HuH-7.5 (cell line): ENCODE data around the gene PPP1R11.

Source experiments
- DNase-seq: peaks from one replicate; pipeline ENCODE4 v3.0.0; 2011; ENCODE audit warnings: low spot score

The PPP1R11 gene

DNA sequence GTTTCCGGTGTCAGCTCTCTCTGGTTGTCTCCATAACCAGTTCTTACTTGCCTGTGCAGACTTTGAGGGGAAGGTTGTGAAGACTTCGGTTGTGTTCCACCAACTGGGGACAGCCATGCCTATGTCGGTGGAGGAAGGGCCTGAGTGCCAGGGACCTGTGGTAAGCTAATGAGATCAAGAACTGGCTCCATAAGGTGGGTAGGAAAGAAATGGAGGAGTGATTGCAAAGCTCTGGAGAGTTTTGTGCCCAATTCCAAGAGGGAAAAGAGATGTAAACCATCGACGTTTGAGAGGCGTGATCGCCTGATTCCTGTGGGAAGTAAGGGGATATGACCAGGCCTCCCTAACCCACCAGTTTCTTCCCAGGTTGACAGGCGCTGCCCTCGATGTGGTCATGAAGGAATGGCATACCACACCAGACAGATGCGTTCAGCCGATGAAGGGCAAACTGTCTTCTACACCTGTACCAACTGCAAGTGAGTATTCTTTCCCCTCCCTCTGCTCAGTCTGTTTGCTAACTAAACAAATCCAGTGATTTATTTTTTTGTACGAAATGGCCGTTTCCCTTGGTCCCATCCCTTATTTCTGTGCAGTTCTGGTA, 5.0 kb upstream of the PPP1R11 start:
- DNase-seq = no peak

GRCh38 chr6:30062471-30063178, 4.4 kb upstream of the PPP1R11 start:
- DNase-seq = no peak

- DNase-seq = no peak
Measured at GRCh38 chr6:30063315-30063714, 3.7 kb upstream of the PPP1R11 start.

DNA sequence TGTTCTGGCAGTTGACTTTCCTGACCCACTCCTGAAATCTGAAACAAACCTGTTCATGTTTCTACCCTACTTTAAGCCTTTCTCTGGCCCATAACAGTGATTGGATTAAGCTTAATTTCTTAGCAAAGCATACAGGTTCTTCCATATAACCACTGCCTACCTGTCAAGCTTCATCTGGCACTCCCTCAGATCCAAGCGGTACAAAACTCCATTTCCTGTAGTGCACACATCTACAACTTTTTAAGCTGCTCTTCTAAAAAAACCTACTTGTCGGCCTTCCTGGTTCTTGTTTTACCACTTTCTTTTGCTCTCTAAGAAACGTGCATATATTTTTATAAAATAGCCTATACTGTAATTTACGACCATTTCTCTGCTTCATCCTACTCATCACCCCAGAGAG, 916 bp upstream of the PPP1R11 start:
- no peak for DNase-seq

DNA sequence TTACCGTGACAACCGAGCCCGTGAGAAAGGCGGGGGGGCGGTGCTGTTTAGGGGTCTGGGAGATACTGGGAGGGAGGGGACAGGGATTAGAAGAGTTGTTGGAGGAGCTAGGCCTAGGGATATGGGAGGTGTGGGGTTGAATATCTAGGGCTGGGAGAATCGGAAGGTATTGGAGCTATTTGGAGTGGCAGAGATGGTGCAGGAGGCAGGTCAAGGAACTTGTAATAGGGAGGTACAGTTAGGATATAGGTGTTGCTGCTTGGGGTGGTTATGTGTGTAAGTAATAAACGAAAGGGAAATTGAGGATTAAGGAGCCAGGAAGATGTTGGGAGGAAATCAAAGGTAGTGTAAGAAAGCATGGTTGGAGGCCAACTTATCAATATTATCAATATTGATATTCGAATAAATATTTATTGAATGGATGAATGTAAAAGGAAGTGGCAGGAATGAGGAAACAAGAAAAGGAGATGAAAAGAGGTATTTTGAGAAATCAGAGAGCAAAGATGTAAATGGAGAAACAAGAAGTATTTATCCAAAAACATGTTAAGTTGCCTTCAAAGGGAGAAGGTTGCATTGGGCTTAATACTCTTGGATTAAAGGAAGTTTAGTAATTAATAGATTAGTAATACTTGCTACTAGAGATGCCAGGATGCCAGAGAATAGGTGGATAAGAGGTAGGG, 602 bp downstream of the PPP1R11 start:
- DNase-seq = peak; percentile 65

- no peak for DNase-seq
Measured at GRCh38 chr6:30071081-30071818, 4.3 kb downstream of the PPP1R11 start.

- no peak for DNase-seq
Measured at GRCh38 chr6:30071858-30072257, 4.9 kb downstream of the PPP1R11 start.

GRCh38 chr6:30073489-30074235, 6.7 kb downstream of the PPP1R11 start:
- DNase-seq = no peak

DNA sequence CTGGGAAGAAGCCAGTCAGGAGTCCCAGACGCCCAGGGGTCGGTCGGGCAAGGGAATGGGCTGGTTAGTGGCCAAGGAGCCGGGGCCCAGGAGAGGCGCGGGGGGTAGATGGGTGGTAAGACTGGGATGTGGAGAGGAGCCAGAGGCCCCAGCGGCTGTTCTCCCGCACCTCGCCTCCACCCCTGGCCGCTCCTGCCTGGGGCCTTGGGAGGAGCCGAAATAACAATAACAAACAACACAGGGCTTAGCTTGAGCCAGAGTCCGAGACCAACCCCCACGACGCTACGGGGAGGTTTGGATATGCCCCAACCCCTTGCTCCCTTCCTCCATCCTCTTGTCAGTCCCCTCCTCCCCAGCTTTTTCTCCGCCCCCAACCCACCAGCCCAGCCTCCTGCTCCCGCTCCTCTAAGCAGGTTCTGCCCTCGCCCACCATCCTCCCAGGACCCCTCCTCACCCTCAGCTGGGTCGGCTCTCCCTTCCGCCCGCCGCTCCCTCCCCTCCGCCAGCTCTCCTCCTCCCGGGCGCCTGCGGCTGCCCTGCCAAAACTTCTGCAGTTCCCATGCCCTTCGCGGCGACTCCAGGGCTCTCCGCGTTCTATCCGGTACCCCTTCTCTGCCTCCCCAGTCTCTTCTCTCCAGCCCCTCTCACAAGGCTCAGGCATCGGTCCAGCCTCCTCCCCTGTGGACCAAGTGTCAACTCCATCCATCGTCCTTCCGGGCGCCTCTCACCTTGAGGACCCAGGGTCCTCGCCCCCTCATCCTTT, 7.5 kb downstream of the PPP1R11 start:
- no peak for DNase-seq

GRCh38 chr6:30075094-30075789, 8.2 kb downstream of the PPP1R11 start, which contains the start of gene RNF39:
TSS of gene RNF39 (minus strand) at chr6:30075769. CDS start at chr6:30075585, 184 bp downstream.
- no peak for DNase-seq

DNA sequence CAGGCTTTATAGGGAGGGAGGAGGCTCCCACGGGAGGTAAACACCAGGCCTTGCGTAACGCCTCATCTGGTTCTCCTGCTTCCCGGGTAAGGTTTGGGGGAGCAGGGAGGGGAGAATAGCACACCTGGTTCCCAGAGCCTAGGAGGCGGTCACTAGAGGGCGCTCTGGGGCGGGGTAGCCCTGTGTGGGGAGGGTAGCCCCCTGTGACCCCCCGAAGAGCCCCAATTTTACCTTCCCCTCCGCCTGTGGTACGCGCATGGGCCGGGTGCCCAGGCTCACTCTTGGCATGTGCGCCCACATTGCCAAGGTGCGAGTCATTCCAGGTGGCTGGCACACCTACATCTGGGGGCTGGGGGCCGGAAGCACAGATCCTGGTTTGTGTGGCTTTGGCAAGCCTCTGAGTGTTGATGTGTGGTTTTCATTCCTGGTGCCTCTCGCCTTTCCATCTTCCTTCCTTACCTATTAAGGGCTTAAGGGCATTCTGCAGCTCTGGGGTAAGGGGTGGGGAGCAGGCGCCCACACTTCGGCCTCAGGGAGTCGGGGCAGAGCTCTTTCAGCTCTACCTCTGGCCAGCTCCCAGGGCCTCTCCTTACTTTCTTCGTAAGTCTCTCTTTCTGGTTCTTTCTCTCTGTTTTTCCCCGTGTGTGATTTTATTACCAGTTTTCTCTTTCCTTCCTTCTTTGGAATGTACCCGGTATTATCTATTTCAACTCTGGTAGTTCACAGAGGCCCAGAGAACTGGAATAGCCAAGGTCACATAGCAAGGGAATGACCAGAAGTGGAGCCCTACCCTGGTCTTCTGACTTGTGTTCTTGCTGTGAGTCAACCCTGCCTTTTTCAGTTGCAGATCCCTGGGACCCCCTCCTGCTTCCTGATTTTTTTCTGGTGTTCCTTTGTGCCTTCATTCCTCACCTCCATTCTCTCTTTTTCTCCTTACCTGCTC, 9.1 kb downstream of the PPP1R11 start:
- DNase-seq = peak; percentile 57

GRCh38 chr6:30077218-30077617, 10.2 kb downstream of the PPP1R11 start:
- DNase-seq = no peak

DNA sequence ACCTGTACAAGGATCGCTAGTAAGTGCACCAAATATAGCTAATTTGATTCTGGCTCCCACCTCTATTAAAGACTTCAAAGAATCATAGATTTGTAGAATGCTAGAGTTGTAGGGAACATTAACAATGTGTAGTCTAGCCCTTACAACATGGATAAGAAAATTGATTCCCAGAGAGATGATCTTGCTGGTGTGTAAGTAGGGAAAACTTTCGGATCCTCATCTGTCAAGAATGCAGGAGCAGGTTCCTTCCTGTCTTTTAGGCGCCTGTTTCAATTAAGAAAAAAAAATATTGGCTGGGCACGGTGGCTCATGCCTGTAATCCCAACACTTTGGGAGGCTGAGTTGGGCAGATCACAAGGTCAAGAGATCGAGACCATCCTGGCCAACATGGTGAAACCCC, 20.9 kb downstream of the PPP1R11 start:
- DNase-seq = no peak

- DNase-seq = no peak
Measured at GRCh38 chr6:30091577-30092381, 24.8 kb downstream of the PPP1R11 start.

DNA sequence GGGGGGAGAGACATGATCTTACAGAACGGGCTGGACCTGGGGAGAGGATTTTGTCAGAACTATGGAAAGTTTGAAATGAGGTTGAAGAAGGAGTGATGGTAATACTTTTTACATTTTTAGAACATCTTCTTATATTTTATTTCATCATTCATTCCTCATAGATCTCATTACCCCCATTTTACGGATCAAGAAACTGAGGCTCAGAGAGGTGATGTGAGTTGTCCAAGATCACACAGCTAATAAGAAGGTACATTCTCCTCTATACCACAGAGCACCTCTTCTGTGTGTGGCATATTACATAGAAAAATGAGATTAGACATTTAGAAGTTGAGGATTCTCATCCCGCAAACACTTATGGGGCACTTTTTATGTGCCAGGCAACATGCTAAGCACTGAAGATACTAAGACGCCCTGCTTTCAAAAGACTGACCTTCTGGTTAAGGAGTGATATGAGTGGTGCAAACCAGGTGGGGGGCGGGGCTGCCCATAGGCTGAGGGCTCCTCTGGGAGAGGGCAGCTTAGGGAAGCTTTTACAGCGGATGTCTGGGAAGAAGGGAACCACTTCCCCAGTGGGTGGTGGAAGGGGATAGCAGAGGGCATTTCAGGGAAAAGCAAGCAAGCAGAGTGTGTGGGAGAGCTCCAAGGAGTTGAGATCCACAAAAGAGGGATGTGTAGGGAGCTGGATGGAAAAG, 26.0 kb downstream of the PPP1R11 start:
- no peak for DNase-seq

GRCh38 chr6:30093951-30094661, 27.1 kb downstream of the PPP1R11 start:
- DNase-seq = no peak

GRCh38 chr6:30096829-30097228, 29.8 kb downstream of the PPP1R11 start:
- DNase-seq = no peak
